ENCODE data around the gene SLC37A2.

- TF ChIP-seq, protein P1, sequence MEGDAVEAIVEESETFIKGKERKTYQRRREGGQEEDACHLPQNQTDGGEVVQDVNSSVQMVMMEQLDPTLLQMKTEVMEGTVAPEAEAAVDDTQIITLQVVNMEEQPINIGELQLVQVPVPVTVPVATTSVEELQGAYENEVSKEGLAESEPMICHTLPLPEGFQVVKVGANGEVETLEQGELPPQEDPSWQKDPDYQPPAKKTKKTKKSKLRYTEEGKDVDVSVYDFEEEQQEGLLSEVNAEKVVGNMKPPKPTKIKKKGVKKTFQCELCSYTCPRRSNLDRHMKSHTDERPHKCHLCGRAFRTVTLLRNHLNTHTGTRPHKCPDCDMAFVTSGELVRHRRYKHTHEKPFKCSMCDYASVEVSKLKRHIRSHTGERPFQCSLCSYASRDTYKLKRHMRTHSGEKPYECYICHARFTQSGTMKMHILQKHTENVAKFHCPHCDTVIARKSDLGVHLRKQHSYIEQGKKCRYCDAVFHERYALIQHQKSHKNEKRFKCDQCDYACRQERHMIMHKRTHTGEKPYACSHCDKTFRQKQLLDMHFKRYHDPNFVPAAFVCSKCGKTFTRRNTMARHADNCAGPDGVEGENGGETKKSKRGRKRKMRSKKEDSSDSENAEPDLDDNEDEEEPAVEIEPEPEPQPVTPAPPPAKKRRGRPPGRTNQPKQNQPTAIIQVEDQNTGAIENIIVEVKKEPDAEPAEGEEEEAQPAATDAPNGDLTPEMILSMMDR (IDR thresholded peaks at IDR 0.05): peak in 3 of 4 experiments; percentile 22 to 52 (median 38)
- peak; percentile 40 for TF ChIP-seq POLR2A (IDR thresholded peaks at IDR 0.05)
Observed at GRCh38 chr11:125062931-125063428, at the start of gene SLC37A2.
